Stimulated activated CD4-positive, alpha-beta T cell treated with anti-CD3 and anti-CD28 coated beads, Interleukin-1b, Interleukin-23, amount 100 ng/mL, for 48 hours (primary cell): ENCODE data around the gene MASP2.
"Not testable (repeated sequence)": the region's sequence is repeated elsewhere in the genome, so short reads cannot be mapped to it uniquely, and the experiment has no call there.

Source experiments
- DNase-seq: peaks from one replicate; pipeline ENCODE4 v3.0.0-alpha.2; 2020

Gene MASP2

DNA sequence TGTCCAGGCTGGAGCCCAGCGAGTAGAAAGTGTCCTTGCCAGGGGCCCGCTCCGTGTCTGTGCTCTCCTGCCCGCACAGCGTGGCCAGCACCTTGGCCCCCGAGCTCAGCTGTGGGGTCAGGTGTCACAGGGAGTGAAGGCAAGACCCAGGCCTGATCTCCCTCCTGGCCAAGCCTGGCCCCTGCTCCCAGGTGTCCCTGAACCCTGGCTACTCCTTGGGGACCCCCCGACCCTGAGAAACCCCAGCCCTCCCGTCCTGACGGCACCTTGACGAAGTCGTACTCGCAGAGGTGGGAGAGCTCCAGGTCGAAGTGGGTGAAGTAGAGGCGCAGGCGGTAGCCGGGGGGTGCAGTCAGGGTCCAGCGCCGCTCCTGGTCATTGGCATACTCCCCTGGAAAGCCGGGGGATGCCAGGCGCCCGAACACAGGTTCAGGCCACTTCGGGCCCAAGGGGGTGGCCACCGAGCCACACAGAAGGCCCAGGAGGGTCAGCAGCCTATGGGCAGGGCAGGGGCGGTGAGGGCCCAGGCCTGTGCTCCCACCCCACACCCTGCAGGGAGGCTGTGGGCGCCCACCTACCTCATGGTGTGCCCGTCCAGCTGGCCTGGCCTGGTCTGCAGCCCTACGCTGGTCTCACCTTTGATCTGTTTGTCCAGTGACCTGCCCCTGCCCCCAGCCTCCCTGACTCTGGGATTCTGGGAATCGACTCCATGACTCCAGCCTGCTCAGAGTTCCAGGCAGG lies at the start of gene MASP2:
TSS of gene MASP2 (minus strand) at position 615 of the 741 bp plus-strand sequence. CDS start at position 583, 32 bp downstream.
- DNase-seq: no peak

DNA sequence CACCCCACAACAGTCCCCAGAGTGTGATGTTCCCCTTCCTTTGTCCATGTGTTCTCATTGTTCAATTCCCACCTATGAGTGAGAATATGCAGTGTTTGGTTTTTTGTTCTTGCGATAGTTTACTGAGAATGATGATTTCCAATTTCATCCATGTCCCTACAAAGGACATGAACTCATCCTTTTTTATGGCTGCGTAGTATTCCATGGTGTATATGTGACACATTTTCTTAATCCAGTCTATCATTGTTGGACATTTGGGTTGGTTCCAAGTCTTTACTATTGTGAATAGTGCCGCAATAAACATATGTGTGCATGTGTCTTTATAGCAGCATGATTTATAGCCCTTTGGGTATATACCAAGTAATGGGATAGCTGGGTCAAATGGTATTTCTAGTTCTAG lies 36.7 kb upstream of the MASP2 start:
- not testable (repeated sequence) for DNase-seq

DNA sequence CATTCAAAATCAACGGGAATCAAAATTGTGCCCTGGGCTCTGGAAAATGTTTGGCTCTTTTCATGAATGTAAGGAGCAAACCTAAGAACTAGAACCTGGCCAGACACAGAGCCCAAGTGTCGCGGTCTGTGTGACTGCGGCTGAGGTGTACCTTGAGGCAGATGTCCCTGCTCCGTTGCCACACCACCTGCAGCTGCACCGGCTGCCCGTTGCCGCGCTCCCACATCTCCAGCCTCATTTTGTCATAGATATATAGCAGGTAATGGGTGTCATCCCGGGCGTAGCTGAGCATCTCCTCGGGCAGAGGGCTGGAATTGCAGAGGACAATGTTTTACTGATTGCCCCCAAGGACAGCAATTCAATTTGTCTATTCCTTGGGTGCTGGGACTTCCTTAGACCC lies 33.9 kb upstream of the MASP2 start:
- DNase-seq: no peak

DNA sequence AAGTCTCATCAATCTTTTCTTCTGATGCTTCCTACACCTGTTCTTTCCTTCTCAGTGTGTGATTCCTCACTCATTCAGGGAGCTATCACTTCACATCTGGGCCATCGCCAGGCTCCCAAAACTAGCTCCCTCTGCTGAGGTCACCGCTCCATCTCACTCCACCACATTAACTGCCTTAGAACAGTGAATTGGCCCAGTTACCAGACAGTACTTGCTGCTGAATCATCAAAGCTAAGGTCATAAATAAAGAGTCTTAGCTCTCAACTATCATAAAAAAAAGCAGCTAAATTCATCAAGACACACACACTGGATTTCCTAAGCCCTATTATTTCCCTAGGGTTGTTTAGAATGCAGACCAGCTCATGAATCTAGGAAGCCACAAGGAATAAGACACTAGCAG lies 31.6 kb upstream of the MASP2 start:
- no peak for DNase-seq

DNA sequence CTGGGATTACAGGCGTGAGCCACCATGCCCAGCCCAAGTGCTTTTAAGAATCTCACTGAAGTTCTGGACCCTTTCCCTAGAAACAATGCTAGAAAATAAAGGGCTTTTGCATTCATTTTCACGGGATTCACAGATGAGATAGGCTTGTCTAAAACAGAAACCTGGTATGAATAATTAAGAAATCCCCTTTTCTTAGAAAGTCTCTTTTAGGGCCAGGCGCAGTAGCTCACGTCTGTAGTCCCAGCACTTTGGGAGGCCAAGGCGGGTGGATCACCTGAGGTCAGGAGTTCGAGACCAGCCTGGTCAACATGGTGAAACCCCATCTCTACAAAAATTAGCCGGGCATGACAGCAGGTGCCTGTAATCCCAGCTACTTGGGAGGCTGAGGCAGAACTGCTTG lies 26.4 kb upstream of the MASP2 start:
- DNase-seq: not testable (repeated sequence)

DNA sequence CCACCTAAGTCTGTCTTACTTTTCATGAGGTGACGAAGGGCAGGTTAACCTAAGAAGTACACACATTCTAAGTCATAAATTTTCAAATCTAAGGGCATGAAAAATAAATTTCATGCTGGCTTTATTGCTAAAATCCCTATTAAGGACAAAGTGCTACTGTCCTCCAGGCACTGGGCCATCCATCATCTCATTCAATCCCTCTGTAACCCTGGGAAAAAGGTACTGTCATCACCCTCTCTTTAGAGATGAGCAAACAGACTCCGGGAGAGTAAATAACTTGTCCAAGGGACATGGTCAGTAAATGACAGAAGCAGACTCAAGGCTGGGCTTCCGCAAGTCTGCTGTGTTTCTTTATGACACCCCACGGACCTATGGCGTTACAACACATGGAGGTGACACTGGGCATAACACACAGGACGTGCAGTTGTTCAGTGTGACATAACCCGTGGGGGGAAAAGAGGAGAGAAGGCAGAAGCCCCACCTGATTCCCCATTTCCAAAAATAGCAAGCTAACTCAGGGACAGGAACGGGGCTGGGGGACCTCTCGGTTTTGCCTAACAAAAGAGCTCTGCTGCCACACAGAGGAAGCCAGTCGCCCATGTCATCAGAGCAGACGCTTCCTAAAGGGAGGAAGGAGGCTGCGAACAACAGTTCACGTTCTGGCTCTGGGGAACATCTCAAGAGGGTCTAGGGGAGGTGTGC lies 25.3 kb upstream of the MASP2 start:
- DNase-seq: no peak

DNA sequence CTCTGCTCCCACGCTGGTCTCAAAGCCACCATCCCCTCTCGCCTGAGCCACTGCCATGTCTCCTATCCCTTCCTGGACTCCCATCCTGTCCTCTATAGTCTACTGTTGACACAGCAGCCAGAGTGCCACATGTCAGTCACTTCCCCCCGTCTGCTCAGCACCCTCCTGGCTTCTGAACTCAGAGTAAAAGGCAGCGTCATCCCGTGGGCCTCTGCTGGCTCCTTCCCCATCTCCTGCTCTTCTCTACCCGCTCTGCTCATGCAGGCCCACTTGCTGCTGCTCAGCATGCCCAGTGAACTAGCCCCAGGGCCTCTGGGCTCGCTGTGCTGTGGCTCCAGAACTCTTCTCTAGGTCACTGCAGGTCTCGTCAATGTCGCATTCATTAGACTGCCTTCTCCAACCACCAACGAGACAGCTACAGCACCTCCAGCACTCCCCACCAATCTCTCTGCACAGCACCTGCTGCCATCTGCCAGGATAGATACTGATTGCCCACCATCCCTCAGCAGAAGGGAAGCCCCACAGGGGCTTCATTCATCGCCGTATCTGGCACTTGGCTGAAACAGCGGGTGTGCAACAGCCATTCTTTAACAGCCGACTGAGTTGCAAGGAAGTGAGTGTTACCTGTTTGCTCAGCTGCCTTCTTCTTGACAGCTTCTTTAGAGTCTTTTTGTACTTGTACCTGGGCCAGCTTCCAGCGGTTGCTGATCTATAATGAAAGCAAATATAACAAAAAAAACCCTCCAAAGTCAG lies 24.6 kb upstream of the MASP2 start:
- no peak for DNase-seq

DNA sequence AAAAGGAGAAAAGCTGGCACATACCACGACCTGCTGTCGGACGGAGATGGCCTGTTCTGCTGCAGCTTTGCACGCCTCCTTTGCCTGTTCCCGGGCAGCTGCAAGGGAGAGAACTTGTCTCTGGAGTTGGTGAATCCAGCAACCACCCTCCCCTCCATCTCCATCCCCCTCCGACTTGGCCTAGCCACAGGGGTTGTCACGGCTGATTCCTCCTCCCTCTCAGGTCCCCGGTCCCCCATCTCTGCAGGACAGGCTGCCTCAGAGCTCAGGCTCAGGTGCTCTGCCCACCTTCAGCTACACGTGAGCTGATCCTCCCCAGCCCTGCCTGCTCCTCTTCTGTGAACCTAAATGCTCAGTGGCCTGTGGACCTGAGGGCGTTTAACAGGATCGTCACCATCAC lies 23.8 kb upstream of the MASP2 start:
- no peak for DNase-seq

DNA sequence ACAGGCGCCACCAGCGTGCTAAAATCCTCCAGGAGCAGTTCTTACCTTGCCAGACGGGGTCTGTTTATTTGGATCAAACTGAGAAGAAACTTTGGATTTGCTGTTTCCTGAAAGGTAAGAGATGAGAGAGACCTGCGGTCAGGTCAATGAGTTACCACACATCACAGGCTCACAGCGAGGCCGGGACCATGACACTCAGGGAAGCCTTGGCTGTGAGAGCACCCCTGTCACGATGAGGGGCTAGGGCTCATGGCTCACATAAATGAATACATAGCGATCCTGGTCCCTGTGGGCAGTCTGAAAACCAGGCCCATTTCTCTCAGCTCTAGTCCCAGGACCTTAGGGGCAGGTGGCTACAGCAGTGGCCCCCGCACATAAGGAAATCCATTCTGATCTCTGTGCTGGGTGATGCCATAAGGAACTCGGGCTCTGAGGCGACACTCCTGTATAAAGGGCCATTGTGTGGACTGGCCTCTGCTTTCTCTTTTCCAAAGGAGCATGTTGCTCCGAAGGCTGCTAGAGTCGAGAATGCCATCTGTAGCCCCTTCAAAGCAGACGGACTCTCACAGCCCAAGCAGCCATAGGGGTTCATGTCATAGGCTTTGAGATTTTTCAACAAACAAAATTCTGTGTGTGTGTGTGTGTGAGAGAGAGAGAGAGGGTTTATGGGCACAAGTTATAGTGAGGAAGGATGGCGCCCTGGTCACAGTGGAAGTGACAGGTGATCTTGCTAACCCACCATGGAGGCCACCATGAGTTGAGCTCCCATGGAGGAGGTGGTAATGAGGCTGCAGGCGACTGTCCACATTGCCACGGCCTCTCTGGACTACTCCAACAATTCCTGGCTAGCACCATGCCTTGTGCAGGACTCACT lies 21.8 kb upstream of the MASP2 start:
- no peak for DNase-seq

DNA sequence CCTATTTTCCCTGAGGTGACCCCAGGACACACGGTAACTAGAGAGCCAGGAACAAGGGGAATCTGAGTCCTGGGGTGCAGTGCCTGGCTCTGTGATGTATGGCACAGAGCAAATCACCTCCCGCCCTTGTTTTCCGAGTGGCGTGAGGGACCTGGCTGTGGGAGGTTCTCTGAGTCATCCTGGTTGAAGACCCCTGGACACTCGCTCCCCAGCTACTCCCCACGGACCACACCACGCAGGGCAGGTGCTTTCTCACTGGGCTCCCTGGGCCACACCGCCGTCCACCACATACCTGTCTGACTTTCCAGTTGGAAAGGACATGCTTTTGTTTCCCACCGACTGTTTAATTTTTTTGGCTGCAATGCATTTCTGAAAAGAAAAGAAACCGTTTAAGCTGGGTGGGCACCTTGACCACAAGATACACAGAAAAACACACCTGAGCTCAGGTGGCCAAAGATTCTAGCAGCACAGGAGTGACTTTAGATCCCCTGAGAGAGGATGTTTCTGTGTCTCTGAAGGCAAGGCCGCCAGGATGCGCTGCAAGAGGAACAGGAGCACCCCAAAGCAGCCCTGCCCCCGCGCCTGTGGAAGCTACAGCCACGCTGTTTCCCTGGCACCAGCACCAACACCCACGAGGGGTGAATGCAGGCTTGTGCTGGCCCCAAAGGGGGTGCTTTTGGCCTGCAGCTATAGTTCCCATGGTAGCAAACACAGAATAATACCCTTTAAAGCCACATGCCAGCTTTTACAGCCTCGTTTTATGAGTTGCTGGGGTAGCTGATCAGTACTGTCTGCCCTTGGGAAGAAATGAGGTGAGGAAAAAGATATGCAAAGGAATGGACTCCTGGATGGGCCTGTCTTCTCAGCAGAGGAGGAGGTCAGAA lies 20.9 kb upstream of the MASP2 start:
- no peak for DNase-seq

DNA sequence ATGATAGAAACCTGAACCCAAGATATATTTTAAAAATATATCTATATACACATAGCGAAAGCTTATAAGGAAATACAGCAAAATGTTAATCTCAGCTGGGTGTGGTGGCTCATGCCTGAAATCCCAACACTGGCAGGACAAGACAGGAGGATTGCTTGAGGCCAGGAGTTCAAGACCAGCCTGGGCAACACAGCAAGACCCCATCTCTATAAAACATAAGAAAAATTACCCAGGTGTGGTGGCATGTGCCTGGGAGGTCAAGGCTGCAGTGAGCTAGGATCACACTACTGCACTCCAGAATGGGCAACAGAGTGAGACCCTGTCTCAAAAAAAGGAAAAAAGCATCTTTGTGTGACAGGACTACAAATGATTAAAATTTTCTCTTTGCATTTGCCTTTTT lies 18.8 kb upstream of the MASP2 start:
- DNase-seq: no peak

DNA sequence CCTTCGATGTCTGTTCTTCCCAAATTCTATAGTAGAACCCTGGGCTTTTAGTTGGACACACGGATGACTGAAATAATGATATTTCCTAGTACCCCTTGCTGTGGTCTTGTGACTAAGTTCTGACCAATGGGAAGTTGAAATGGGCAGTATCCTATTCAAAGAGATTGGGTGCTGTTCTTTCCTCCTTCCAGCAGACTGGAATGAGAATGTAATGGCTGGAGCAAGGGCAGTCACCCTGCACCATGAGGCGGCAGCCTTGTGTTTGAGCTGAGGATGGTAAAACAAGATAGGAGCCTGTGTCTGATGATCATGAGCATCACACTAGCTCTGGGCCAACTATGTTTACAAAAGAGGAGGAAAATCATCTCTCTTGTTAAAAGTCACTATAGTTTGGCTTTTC lies 17.9 kb upstream of the MASP2 start:
- no peak for DNase-seq

DNA sequence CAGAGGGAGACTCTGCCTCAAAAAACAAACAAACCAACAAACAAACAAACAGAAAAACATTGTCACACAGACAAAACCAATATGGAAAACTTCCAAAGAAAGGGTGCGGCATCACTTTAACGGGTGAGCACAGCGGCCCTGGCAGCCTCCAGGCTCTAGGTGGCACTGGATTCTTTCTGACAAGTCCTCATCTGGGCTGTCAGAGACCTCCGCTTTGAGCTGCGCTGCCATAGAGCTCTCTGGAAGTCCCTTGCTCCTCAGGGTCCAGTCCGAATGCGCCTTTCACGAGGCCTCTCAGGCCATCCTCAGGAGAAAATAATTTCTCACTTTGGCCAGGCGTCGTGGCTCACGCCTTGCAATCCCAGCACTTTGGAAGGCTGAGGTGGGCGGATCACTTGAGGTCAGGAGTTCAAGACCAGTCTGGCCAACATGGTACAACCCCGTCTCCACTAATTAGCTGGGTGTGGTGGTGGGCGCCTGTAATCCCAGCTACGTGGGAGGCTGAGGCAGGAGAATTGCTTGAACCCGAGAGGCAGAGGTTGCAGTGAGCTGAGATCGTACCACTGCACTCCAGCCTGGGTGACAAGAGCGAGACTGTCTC lies 17.0 kb upstream of the MASP2 start:
- DNase-seq: not testable (repeated sequence)

DNA sequence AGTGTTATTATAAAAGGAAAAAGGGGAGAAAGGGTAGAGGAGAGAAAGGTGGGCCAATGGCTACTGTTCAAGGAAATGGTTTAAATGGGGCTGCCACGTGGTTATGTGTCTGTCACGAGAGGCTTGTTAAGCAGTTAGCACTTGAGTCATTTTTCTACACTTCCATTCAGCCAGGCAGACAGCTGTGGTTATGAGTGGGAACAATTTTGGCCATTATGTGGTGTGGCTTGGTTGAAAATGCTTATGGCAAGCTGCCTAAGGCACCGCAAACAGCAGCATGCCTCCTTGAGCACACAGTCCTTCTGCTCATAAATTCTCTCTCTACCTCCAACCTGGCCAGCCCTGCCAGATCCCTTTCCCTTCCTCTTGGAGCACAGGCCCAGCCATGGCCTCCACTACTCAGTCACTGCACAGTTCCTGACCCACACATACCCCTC lies 15.9 kb upstream of the MASP2 start:
- no peak for DNase-seq

DNA sequence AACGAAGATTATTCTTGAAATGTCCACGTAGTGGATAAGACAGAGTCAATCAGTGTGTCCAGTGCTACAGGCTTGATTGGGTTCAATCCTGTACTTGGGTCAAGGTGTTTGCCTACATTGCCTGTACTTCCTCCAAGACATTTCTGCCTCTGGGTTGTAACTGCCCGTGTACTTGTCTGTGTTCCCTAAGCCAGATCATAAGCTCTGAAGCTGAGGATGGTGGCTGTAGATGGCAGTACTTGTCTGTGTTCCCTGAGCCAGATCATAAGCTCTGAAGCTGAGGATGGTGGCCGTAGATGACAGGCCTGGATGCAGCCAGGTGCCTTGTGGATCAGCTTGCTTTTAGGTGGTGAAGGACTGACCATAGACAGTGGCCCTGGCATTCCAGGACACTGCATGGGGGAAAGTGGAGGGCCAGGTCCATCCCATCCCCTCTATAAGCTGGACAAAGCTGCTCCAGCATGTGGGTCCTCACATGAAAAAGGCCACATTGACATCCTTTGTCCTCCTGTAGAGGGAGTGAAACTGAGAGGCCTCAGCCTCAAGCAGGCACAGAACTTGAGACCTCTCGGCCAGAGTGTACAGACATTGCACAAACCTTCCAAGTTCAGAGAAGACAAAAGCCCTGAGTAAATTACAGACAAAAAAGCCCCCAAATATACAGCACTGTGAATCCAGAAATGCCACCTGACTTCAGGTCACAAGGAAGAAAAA lies 14.8 kb upstream of the MASP2 start:
- no peak for DNase-seq

DNA sequence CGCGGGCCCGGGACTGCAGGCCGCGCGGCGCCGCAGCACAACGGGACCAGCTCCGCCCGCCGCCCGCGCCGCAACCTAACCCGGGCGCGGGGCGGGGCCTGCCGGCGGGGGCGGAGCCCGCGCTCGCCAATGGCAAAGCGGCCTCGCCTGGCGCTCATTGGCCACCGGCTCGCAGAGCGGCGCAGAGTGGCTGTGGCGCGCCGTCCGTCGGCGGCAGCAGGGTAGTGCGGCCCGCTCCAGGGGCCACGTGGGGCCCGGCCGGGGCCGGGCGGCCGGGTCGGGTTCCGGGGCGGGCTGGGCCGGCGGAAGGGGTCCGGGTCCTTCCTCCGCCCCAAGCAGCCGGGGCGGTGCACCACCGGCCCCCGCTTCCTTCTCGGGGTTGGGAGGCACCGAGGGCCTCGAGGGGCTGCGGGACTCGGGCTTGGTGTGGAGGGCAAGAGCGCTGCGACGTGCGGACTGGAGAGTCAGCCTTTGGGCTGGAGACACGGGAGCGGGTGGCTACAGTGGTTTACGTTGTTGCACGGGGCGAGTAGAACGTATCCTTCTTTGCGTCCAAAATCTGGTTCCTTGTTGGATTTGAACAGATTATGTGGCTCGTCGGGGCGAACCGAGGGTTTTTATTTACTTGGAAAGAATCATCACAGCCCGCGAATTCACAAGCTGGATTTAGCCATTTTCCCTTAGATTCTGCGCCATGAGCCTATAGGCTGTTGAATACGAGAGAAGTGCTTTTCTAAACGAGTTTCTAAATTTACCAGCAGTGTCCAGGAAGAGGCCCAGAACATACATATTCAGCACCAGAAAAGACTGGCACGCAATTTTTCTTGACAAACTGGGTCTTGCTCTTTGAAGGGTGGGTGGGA lies 13.2 kb upstream of the MASP2 start, which contains the start of gene SRM:
TSS of gene SRM (minus strand) at position 51 of the 863 bp plus-strand sequence. CDS start 75 bp downstream, outside the sequence.
- DNase-seq: peak; percentile 91

DNA sequence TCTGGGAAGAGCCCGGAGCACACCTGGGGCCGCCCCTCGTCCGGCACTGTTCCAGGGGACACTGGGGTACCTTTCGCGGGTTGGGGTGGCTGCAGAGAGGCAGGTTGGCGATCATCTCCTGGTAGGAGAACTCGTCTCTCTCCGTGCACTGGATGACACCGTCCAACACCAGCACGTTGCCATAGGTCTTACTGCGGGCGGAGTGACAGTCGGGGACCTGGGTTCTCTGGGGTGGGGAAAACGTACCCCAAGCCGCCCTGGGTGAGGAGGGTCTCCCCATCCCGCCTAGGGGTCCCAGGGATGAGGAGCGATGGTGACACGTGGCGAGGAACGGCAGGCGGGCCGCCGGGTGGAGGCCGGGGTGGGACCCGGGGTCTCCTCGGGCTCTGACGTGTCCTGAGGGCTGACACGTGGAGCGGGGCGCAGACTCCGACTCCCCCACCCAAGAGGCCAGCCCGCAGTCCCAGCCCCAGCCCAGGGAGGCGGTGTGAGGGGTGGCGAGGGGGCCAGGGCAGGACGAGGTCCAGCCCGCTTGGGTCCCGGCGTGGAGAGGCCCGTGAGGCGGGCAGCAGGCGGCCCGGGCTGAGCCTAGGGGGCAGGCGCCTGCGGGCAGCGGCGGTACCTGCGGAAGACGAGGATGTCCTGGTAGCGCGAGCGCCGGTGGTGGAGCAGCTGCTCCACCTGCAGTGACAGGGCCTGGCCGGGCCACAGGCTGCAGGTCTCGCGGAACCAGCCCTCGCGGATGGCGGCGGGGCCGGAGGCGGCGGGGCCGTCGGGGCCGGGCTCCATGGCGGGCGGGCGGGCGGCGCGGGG lies 12.3 kb upstream of the MASP2 start:
- no peak for DNase-seq

DNA sequence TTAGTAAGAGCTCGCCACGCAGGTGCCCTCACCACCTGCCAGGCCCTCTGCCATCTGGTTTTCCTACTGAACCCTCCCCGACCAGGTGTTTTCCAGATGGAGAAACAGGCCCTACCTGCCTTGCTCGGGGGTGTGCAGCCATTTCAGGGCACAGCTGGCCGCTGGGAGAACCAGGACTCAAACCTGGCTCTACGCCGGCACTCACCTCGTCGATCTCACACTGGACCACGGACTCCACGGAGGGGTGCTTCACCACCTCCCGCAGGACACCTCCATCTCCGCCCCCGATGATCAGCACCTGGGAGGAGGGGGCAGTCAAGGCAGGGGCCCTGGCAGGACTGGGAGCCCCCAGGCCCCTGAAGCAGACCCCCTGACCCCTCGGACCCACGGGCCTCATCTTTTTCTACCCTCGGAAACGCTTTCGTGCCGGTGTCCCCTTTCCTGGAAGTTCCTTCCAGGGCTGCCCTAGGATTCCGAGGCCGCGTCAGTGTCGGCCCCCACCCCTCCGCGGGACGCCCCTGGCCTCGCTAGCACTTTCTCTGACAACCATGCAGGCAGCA lies 11.6 kb upstream of the MASP2 start:
- DNase-seq: no peak
